GM10248 (cell line): Measurements from ENCODE around the gene RPUSD1.

Experiments used
- CTCF ChIA-PET: fragments of 300-600 bp; sonication (Branson Sonifier 250); formaldehyde crosslinking; extraction: SDS; loops from one replicate; lab custom pipeline; 2021; ENCODE audit warnings: antibody characterized with exemption; lab: Yijun Ruan, JAX
- POLR2A ChIA-PET: fragments of 350-650 bp; sonication (Branson Sonifier 250); formaldehyde crosslinking; extraction: SDS; loops from one replicate; lab custom pipeline; 2020; ENCODE audit warnings: antibody characterized with exemption; lab: Yijun Ruan, JAX
- DNase-seq: peaks from one replicate; pipeline ENCODE4 v3.0.0; 2012; ENCODE audit errors: extremely low spot score
- TF ChIP-seq, protein P1 (sequence below): IDR thresholded peaks from 2 replicates; pipeline ENCODE4 v1.5.1; 2012; ENCODE audit warnings: mild to moderate bottlenecking, low read depth; ENCODE audit errors: extremely low read depth, missing control alignments, control extremely low read depth

The RPUSD1 gene

DNA sequence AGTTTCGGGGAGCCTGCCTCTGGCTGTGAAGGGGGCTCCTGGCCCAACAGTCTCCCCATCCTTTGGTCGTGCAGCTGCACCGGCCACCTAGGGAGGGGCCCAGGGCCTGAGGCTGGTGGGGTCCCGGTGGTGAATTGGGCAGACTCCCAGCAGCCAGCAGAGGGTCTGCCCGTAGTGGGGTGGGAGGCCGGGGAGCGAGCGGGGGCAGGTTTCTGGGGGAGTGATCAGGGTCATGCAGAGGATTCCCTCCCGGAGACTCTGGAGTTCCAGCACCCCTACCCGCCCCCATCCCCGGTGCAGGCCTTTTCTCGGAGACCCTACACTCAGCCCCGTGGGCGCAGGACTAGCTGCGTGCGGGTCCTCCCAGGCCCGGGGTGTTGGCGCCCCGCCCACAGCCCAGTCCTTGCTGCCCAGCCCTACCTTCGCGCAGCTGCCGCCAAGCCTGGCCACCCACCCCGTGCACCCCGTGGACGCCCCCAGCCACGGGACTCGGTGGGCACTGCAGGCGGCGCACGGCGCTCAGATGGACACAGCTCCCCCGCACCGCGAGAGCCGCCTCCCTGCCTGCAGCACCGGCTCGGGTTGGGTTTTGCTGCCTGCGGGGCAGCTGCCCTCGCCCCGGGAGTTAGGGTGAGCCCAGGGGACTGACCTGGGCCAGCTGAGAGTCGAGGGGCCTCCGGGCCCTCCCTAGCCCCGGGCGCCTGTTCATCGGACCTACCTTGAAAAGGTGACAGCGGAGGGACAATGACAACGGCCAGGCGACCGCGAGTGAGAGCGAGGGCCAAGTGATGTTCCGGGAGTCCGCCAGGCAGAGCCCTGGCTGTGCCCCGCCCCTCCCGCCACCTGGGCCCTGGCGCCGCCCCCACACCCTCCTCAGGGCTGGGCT, 12.0 kb upstream of the RPUSD1 start, which contains the start of gene GNG13:
Gene GNG13, minus strand, starts transcription at position 787 of the 886 bp plus-strand sequence. CDS start 1,657 bp downstream, outside the sequence.
- no peak for DNase-seq
- CTCF ChIA-PET, result interaction anchor here (0.9 to 1.4 kb wide), 3 partner anchors 14 to 303 kb away, joined by 3 read pairs; no protein-coding TSS in a partner anchor
- TF ChIP-seq, protein P1, sequence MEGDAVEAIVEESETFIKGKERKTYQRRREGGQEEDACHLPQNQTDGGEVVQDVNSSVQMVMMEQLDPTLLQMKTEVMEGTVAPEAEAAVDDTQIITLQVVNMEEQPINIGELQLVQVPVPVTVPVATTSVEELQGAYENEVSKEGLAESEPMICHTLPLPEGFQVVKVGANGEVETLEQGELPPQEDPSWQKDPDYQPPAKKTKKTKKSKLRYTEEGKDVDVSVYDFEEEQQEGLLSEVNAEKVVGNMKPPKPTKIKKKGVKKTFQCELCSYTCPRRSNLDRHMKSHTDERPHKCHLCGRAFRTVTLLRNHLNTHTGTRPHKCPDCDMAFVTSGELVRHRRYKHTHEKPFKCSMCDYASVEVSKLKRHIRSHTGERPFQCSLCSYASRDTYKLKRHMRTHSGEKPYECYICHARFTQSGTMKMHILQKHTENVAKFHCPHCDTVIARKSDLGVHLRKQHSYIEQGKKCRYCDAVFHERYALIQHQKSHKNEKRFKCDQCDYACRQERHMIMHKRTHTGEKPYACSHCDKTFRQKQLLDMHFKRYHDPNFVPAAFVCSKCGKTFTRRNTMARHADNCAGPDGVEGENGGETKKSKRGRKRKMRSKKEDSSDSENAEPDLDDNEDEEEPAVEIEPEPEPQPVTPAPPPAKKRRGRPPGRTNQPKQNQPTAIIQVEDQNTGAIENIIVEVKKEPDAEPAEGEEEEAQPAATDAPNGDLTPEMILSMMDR, result no peak
- POLR2A ChIA-PET, result no interaction called here

DNA sequence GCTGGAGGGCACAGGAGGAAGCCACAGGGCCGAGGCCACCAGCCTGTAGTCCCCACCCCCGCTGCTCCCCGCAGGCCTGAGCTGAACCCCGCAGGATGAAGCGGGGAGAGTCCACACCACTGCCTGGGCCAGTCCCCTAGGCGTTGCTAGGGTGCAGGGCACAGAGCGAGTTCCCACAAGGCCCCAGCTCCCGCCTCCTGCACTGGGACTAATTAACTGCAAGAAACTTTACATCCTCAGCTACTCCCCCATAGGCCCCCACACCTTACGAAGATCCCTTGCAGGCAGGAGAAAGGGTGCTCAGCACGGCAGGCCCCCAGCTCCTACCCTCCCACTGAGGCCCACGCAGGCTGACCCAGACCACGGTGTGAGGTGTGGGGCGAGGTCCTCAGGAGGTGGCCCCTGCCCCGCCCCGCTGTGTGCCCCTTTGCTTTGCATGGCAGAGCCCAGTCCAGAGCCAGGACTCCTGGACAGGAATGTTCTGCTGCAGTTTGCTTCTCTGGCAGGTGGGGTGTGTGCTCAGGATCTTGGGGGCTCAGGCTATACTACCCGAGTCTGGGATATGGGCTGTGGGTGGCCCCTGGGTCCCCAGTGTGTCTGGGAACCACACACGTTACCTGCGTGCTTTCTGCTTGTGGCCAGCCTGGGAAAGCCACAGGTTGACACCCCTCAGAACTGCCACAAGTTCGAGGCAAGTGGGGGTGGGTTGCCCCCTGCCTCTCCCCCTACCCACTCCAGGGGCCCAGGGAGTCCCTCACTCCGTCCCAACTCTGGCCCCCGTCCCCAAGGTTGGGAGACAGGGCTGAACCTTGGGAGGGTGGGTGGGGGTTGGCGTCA, 11.1 kb upstream of the RPUSD1 start:
- no peak for DNase-seq
- TF ChIP-seq, protein P1, result no peak
- CTCF ChIA-PET, result no interaction called here
- POLR2A ChIA-PET, result no interaction called here

DNA sequence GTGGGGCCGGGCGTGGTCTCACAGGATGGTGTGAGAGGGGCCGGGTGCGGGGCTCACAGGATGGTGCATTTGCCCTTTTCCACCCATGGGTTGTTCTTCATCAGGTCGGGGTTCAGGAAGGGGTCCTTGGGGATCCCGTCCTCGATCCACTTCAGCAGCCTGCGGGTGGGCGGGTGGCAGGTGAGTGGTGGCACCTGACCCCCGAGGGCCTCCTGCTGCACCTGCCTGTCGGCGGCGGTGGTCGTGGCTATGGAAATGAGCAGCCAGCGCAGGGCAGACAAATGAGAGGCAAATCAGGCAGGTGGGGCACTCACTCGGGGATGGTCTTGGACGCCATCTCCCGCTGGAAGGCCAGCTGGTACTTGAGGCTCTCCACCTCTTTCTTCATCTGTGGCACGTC, 10.5 kb upstream of the RPUSD1 start:
- no peak for DNase-seq
- TF ChIP-seq, protein P1, result no peak
- POLR2A ChIA-PET, result no interaction called here
- CTCF ChIA-PET, result no interaction called here

DNA sequence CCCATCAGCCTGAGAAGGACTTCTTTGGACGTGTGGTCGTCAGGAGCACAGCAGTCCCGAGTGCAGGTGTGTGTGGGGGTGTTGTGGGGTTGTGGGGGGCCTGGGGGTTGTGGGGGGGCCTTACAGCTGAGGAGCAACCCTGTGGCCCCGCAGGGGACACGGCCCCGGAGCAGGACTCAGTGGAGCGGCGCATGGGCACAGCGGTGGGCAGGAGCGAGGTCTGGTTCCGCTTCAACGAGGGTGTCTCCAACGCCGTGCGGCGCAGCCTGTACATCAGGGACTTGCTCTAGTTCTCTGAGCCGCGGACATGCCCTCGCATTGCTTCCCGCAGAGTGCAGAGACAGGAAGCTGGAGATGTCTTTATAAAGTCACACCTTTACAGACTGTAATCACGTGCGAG, 9.5 kb upstream of the RPUSD1 start:
- POLR2A ChIA-PET, result no interaction called here
- CTCF ChIA-PET, result no interaction called here
- no peak for DNase-seq
- TF ChIP-seq, protein P1, result no peak

DNA sequence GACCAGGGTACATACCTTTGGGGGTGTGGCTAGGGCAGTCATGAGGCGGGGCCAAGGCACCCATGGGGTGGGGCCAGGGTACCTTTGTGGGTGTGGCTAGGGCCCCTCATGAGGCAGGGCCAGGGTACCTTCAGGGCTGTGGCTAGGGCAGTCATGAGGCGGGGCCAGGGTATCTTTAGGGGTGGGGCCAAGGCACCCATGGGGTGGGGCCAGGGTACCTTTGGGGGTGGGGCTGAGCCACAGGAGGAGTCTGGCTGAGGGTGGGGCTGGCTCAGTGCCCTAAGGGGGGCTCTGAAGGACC, 8.9 kb upstream of the RPUSD1 start:
- POLR2A ChIA-PET, result no interaction called here
- CTCF ChIA-PET, result no interaction called here
- TF ChIP-seq, protein P1, result no peak
- DNase-seq, result no peak

DNA sequence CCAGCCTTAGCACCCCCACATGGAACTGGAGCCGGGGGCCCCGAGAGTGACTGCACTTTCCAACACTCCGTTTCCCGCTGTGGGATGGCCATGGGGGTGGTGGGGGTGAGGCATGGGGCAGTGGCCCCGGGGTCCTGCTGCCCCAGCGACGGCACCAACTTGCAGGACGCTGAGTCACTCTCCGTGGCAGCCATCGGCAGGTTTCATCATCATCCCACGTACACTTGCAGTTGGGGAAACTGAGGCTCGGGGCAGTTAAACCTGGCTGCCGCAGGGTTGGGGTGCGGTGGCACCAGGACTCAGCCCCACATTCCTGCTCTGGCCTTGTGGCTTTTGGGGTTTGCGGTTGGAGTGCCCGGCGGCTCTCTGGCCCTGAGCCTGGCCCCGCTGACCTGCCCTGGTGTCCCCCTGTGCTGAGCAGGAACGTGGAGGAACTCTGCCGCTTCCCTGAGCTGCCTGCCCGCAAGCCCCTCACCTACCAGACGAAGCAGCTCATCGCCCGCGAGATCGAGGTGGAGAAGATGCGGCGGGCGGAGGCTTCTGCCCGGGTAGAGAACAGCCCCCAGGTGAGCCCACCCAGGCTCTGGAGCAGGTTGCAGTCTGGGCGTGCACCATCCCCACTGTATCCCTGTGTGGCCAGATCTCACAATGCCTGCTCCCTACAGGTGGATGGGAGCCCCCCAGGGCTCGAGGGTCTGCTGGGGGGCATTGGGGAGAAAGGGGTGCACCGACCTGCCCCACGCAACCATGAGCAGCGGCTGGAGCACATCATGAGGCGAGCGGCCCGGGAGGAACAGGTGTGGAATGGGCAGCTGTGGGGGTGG, 8.3 kb upstream of the RPUSD1 start:
- CTCF ChIA-PET, result no interaction called here
- no peak for DNase-seq
- TF ChIP-seq, protein P1, result no peak
- POLR2A ChIA-PET, result no interaction called here
